Amniotic epithelial cell (primary cell): ENCODE results near the gene AK4.

Source experiments
- DNase-seq: peaks from one replicate; pipeline ENCODE4 v3.0.0-alpha.2; 2010; ENCODE audit warnings: low read depth

The AK4 gene

GRCh38 chr1:65253800-65254319, 105.9 kb downstream of the AK4 start:
- DNase-seq, result peak; percentile 75

- peak; percentile 57 for DNase-seq
These were observed 106.5 kb downstream of the AK4 start for GRCh38 chr1:65254320-65255034.

GRCh38 chr1:65255035-65255655, 107.1 kb downstream of the AK4 start:
- DNase-seq, result no peak

- no peak for DNase-seq
These were observed 107.7 kb downstream of the AK4 start for GRCh38 chr1:65255656-65256050.

GRCh38 chr1:65256860-65257708, 109.1 kb downstream of the AK4 start:
- no peak for DNase-seq

GRCh38 chr1:65258106-65258505, 110.1 kb downstream of the AK4 start:
- no peak for DNase-seq

- no peak for DNase-seq
These were observed 111.8 kb downstream of the AK4 start for GRCh38 chr1:65259816-65260215.

- DNase-seq, result peak; percentile 60
These were observed 113.0 kb downstream of the AK4 start for GRCh38 chr1:65260851-65261473.

- no peak for DNase-seq
These were observed 115.3 kb downstream of the AK4 start for GRCh38 chr1:65263286-65263685.

GRCh38 chr1:65264197-65264929, 116.4 kb downstream of the AK4 start:
- DNase-seq, result peak; percentile 56

- DNase-seq, result no peak
These were observed 117.3 kb downstream of the AK4 start for GRCh38 chr1:65265296-65265650.

GRCh38 chr1:65265651-65266351, 117.8 kb downstream of the AK4 start:
- no peak for DNase-seq

- DNase-seq, result no peak
These were observed 118.5 kb downstream of the AK4 start for GRCh38 chr1:65266476-65266875.

GRCh38 chr1:65267271-65267670, 119.3 kb downstream of the AK4 start:
- DNase-seq, result no peak

GRCh38 chr1:65267683-65268082, 119.7 kb downstream of the AK4 start:
- DNase-seq, result no peak

- DNase-seq, result no peak
These were observed 121.6 kb downstream of the AK4 start for GRCh38 chr1:65269612-65270011.

GRCh38 chr1:65276197-65276939, 128.4 kb downstream of the AK4 start:
- no peak for DNase-seq

- peak; percentile 37 for DNase-seq
These were observed 129.8 kb downstream of the AK4 start for GRCh38 chr1:65277605-65278347.

GRCh38 chr1:65278376-65279069, 130.5 kb downstream of the AK4 start:
- DNase-seq, result no peak
